Smooth muscle cell (in vitro differentiated cells): Measurements from ENCODE around the gene SLC12A8. TPM values are rescaled to one million over a fixed set of nuclear protein-coding genes. Genes with fewer than 3 reads are reported as not detected.

ENCODE experiments used
- DNase-seq: peaks from one replicate; lab custom pipeline; 2025; ENCODE audit not compliant: unreplicated experiment; lab: John Stamatoyannopoulos, UW
- H2AFZ ChIP-seq: fragments of 200-600 bp; sonication (generic); 2 replicates; pipeline ENCODE4 v1.6.0; 2016; ENCODE audit warnings: antibody characterized with exemption, low read depth, mild to moderate bottlenecking
- H3F3A ChIP-seq: fragments of 200-600 bp; sonication (generic); 2 replicates; pipeline ENCODE4 v1.6.0; 2017; ENCODE audit warnings: antibody characterized with exemption, low read depth
- H3K27ac ChIP-seq: fragments of 200-600 bp; sonication (generic); 2 replicates; pipeline ENCODE4 v1.5.1; 2016; ENCODE audit warnings: low read depth, mild to moderate bottlenecking
- H3K27me3 ChIP-seq: fragments of 200-600 bp; sonication (generic); 2 replicates; pipeline ENCODE4 v1.6.1; 2016; ENCODE audit warnings: low read depth, mild to moderate bottlenecking
- H3K36me3 ChIP-seq: fragments of 200-600 bp; sonication (generic); 2 replicates; pipeline ENCODE4 v1.5.1; 2016; ENCODE audit warnings: low read depth
- H3K4me1 ChIP-seq: fragments of 200-600 bp; sonication (generic); 2 replicates; pipeline ENCODE4 v1.5.1; 2016; ENCODE audit warnings: low read depth
- H3K4me2 ChIP-seq: fragments of 200-600 bp; sonication (generic); 2 replicates; pipeline ENCODE4 v1.6.0; 2016; ENCODE audit warnings: mild to moderate bottlenecking
- H3K4me3 ChIP-seq: fragments of 200-600 bp; sonication (generic); 2 replicates; pipeline ENCODE4 v1.5.1; 2016; ENCODE audit warnings: mild to moderate bottlenecking
- H3K79me2 ChIP-seq: fragments of 200-600 bp; sonication (generic); 2 replicates; pipeline ENCODE4 v1.6.0; 2016; ENCODE audit warnings: low read depth, mild to moderate bottlenecking
- H3K9ac ChIP-seq: fragments of 200-600 bp; sonication (generic); 2 replicates; pipeline ENCODE4 v1.6.0; 2016; ENCODE audit warnings: low read depth
- H3K9me3 ChIP-seq: fragments of 200-600 bp; sonication (generic); replicated peaks from 2 replicates; pipeline ENCODE4 v1.5.1; 2016; ENCODE audit warnings: low read depth
- H4K20me1 ChIP-seq: fragments of 200-600 bp; sonication (generic); 2 replicates; pipeline ENCODE4 v1.6.0; 2016; ENCODE audit warnings: low read depth
- WGBS: methylation state at CpG from one replicate; pipeline ENCODE4 v1.1.7; 2016; ENCODE audit warnings: low lambda C conversion rate; 5-methylcytosine and 5-hydroxymethylcytosine counted together
- polyA plus RNA-seq: library from polyadenylated mRNA; unstranded; fragments of >200 nt; fragmentation: Nextera tagmentation; extraction: Ambion mirVana; gene quantifications from 2 replicates; pipeline ENCODE4 v1.2.1, GENCODE V29; 2016
- total RNA-seq: library from RNA; depleted of rRNA; stranded (reverse); fragments of >200 nt; gene quantifications from 2 replicates; pipeline ENCODE4 v1.2.3, GENCODE V29; 2014
- TF ChIP-seq, protein P1 (sequence below): fragments of 200-600 bp; sonication (generic); IDR thresholded peaks from 2 replicates; pipeline ENCODE4 v1.5.1; 2017; ENCODE audit warnings: borderline replicate concordance, mild to moderate bottlenecking, antibody characterized with exemption; ENCODE audit not compliant: insufficient read depth, poor library complexity, severe bottlenecking

The SLC12A8 gene
- total and polyA plus RNA-seq, 2 experiments from 2014 or later = 28.5 to 54.3 TPM

DNA sequence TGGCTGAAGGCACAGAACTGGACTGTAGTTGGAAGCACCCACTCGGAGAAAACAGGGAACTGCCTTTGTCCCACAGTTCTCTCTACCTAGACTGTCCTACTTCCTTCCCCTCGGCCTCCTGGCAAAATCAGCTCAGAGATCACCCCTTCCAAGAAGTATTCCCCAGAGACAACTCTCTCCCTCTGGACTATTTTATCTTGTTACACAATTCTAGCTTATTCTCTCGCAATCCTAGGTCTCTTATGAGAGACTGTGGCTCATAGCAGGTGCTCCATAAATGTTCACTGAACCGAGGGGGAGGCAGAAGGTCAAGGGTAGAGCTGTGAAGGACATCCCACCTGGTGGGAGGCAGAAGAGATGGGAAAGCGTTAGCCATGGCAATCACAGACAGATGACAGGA lies 167.4 kb downstream of the SLC12A8 start:
- H2AFZ ChIP-seq = no peak overlapping the region
- no peak overlapping the region for H3K4me3 ChIP-seq
- no peak overlapping the region for H3K9ac ChIP-seq
- DNase-seq = no peak
- H3K9me3 ChIP-seq = no peaks in the 10 kb centered on the region
- WGBS = 84% methylated on average over 5 of the region's 5 CpGs
- H3K4me1 ChIP-seq = peaks cover 43% of the 10 kb centered on the region
- H3K36me3 ChIP-seq = no peaks in the 10 kb centered on the region
- H3K27ac ChIP-seq = no peak overlapping the region
- H4K20me1 ChIP-seq = peaks cover 86% of the 10 kb centered on the region
- H3K4me2 ChIP-seq = peak overlapping the region; percentile 62
- TF ChIP-seq, protein P1, sequence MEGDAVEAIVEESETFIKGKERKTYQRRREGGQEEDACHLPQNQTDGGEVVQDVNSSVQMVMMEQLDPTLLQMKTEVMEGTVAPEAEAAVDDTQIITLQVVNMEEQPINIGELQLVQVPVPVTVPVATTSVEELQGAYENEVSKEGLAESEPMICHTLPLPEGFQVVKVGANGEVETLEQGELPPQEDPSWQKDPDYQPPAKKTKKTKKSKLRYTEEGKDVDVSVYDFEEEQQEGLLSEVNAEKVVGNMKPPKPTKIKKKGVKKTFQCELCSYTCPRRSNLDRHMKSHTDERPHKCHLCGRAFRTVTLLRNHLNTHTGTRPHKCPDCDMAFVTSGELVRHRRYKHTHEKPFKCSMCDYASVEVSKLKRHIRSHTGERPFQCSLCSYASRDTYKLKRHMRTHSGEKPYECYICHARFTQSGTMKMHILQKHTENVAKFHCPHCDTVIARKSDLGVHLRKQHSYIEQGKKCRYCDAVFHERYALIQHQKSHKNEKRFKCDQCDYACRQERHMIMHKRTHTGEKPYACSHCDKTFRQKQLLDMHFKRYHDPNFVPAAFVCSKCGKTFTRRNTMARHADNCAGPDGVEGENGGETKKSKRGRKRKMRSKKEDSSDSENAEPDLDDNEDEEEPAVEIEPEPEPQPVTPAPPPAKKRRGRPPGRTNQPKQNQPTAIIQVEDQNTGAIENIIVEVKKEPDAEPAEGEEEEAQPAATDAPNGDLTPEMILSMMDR = no peak
- H3K27me3 ChIP-seq = no peaks in the 10 kb centered on the region
- H3F3A ChIP-seq = peaks cover 19% of the 10 kb centered on the region
- peaks cover 95% of the 10 kb centered on the region for H3K79me2 ChIP-seq

DNA sequence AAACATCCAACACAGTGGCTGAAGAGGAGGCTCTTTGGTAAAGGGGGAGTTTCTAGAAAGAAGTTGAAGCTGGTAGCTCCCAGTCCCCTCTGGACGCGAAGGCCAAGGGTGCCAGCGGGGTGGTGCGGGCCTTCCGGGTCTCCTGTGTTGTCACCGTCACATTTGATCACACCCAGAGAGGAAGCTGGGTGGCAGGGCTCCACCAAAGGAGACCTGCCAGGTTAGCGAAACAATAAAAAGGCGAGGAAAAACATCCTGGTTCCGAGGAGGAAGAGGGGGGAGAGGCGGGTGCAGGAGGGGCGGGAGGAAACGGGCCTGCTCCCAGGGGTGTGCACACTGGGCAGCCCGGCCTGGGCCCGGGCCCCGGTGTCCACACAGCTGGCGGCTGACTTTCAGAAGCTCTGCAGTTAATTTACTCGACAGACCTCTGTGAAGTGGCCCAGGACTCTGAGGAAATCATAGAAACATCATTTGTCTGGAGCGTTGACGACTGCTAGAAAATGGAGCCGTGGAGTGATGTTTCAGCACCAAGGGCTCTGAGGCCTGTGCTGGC lies 168.9 kb downstream of the SLC12A8 start:
- Histone ChIP-seq H3F3A (peaks cover 12% of the 10 kb centered on the region), H3K4me3 (no peak overlapping the region), H4K20me1 (peaks cover 86% of the 10 kb centered on the region), H3K27me3 (no peaks in the 10 kb centered on the region), H3K4me1 (peaks cover 56% of the 10 kb centered on the region), H2AFZ (no peak overlapping the region), H3K9ac (peak overlapping the region; percentile 17), H3K4me2 (peak overlapping the region; percentile 62), H3K36me3 (no peaks in the 10 kb centered on the region), H3K9me3 (no peaks in the 10 kb centered on the region), H3K27ac (peak overlapping the region; percentile 57), H3K79me2 (peaks cover 95% of the 10 kb centered on the region)
- DNase-seq = no peak
- 65% methylated on average over 14 of the region's 20 CpGs for WGBS
- TF ChIP-seq, protein P1 = no peak

DNA sequence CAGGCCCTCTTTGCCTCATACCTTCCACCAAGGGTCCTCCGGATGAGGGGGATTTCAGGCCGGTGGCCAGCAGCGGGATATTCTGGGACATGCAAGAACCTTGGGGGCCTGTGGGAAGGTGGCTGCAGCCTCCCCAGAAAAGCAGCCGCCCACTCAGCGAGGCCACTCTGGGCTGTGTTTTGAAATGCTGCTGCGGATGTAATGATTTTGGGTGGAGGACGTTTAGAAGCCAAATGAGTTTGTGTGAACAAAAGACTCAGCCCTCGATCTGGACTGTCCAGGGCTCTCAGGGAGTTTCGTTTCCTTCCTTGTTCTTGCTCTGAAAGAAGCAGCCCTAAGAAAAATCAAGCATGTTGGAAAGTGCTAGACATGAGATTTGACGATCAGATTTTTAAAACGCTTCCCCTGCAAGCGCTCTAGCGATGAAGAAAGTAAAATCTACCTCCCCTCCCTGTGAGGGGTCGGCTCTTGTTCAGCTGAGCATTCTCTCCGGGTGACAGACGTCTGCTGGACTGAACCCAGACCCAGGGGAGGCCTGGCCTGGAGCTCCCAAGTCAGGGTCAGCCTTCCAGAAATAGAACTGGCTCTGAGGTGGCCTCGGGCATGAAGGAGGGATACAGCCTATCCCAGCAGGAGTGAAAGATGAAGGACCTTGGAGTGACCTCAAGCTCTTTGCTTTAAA lies 169.7 kb downstream of the SLC12A8 start:
- no peaks in the 10 kb centered on the region for H3K9me3 ChIP-seq
- H3K27ac ChIP-seq = peak overlapping the region; percentile 57
- no peak overlapping the region for H3K9ac ChIP-seq
- TF ChIP-seq, protein P1 = no peak
- H3K4me3 ChIP-seq = no peak overlapping the region
- peaks cover 86% of the 10 kb centered on the region for H4K20me1 ChIP-seq
- DNase-seq = no peak
- H3K27me3 ChIP-seq = no peaks in the 10 kb centered on the region
- peaks cover 95% of the 10 kb centered on the region for H3K79me2 ChIP-seq
- no peak overlapping the region for H2AFZ ChIP-seq
- peaks cover 12% of the 10 kb centered on the region for H3F3A ChIP-seq
- WGBS = 39% methylated on average over 17 of the region's 17 CpGs
- no peaks in the 10 kb centered on the region for H3K36me3 ChIP-seq
- peak overlapping the region; percentile 62 for H3K4me2 ChIP-seq
- H3K4me1 ChIP-seq = peaks cover 64% of the 10 kb centered on the region
